Stomach (tissue), 9 donors: ENCODE data around the gene ZFHX3. TPM values are rescaled to one million over a fixed set of nuclear protein-coding genes. Genes with fewer than 3 reads are reported as not detected.
"Not testable (repeated sequence)": the region's sequence is repeated elsewhere in the genome, so short reads cannot be mapped to it uniquely, and the experiment has no call there.

Experiments used
- DNase-seq, 2 donors: peaks; one replicate each; pipeline versions ENCODE4 v3.0.0 to v3.0.0-alpha.2; 2013 to 2019
- H3K27ac ChIP-seq, 5 donors: fragments of 200-600 bp in 4 of 5; sonication (generic) in 4 of 5; one replicate each; pipeline ENCODE4 v1.5.1; 2013 to 2019; ENCODE audit warnings: mild to moderate bottlenecking in 1 of 5, moderate library complexity in 1 of 5
- H3K27me3 ChIP-seq, 3 donors: fragments of 200-600 bp; sonication (generic); one replicate each; pipeline ENCODE4 v1.5.1; 2017 to 2019; ENCODE audit warnings: mixed run types in 1 of 3
- H3K36me3 ChIP-seq, 4 donors: fragments of 200-600 bp; sonication (generic); 1 replicate in 3 of 4; 2 replicates in 1 of 4; pipeline ENCODE4 v1.5.1; 2016 to 2019
- H3K4me1 ChIP-seq, 4 donors: fragments of 200-600 bp; sonication (generic); one replicate each; pipeline ENCODE4 v1.5.1; 2016 to 2019
- H3K4me3 ChIP-seq, 4 donors: fragments of 200-600 bp; sonication (generic) in 3 of 4; one replicate each; pipeline ENCODE4 v1.5.1; 2016 to 2019; ENCODE audit warnings: mild to moderate bottlenecking in 1 of 4
- H3K9me3 ChIP-seq, 4 donors: fragments of 200-600 bp; sonication (generic); one replicate each; pipeline ENCODE4 v1.5.1; 2016 to 2019
- CTCF ChIP-seq, 7 experiments: fragments of 450-650 bp in 4 of 7; fragments of 200-600 bp in 3 of 7; sonication (generic) in 3 of 7; IDR thresholded peaks; one replicate each; pipeline ENCODE4 v1.5.1; 2016 to 2019; ENCODE audit warnings: antibody characterized with exemption in 7 of 7, control low read depth in 2 of 7, mild to moderate bottlenecking in 1 of 7
- EP300 ChIP-seq: sonication (generic); formaldehyde crosslinking; IDR thresholded peaks from one replicate; pipeline ENCODE4 v1.6.1; 2017; ENCODE audit warnings: antibody characterized with exemption
- POLR2A ChIP-seq, 4 donors: fragments of 450-650 bp; IDR thresholded peaks; one replicate each; pipeline ENCODE4 v1.6.1; 2016; ENCODE audit warnings: antibody characterized with exemption in 4 of 4, control low read depth in 2 of 4, mild to moderate bottlenecking in 1 of 4, moderate library complexity in 1 of 4
- POLR2AphosphoS5 ChIP-seq, 3 donors: sonication (generic); formaldehyde crosslinking; IDR thresholded peaks; one replicate each; pipeline ENCODE4 v1.6.1; 2016; ENCODE audit warnings: antibody characterized with exemption in 3 of 3
- WGBS, 5 donors: extraction: QIAGEN DNeasy Blood & Tissue Kit in 3 of 5; methylation state at CpG; one replicate each; pipeline versions ENCODE4 v1.1.5 to v1.1.7; 2013 to 2018; 5-methylcytosine and 5-hydroxymethylcytosine counted together
- intact Hi-C: fragments of 100-400 bp; cut with DNase I; formaldehyde crosslinking; loops from one replicate; pipeline ENCODE4 v1.15.1; 2023; ENCODE audit warnings: low total_unique reads
- polyA plus RNA-seq, 3 donors: library from polyadenylated mRNA; stranded (reverse); fragments of 200-250 nt; gene quantifications; one replicate each; pipeline ENCODE4 v1.2.3, GENCODE V29; 2013
- total RNA-seq, 5 donors: library from RNA; depleted of rRNA; stranded (reverse); fragments of >200 nt; gene quantifications; one replicate each; pipeline versions ENCODE4 v1.1.0 to v1.2.3, GENCODE V29; 2014 to 2016
- donor health status: healthy with polysubstance abuse.
- donor health status: Bipolar disorder and iron deficiency.
- donor health status: healthy.

The ZFHX3 gene
- total and polyA plus RNA-seq, 8 donors, result 1.1 to 27.5 (median 11.8) TPM

DNA sequence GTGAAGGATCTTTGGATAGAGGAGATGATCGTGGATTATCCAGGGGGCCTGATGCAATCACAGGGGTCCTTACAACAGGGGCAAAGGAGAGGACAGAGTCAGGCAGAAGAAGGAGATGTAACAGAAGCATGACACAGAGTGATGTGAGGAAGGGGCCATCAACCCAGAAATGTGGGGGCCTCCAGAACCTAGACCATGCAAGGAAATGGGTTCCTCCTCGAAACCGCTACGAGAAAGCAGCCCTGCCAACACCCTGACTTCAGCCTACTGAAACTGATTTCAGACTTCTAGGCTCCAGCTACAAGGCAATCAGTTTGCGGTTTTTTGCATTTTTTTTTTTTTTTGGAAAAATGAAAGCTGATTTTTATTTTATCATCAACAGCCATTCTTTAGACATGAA, 34.0 kb downstream of the ZFHX3 start:
- peaks cover 25 to 59% (median 31%) of the 10 kb centered on the region in 4 donors for H3K4me1 ChIP-seq
- WGBS, 5 donors, result 95 to 99% (median 98%) methylated on average over 5 of the region's 5 CpGs
- no peak for DNase-seq
- intact Hi-C loops, result no loop called here
- TF ChIP-seq EP300 (no peak), POLR2A (IDR thresholded peaks at IDR 0.05) (no peak), CTCF (IDR thresholded peaks at IDR 0.05) (no peak), POLR2AphosphoS5 (IDR thresholded peaks at IDR 0.05) (no peak)
- H3K36me3 ChIP-seq, result no peaks in the 10 kb centered on the region
- H3K9me3 ChIP-seq, result no peaks in the 10 kb centered on the region
- no peak overlapping the region for H3K4me3 ChIP-seq
- no peak overlapping the region for H3K27ac ChIP-seq
- H3K27me3 ChIP-seq, result no peaks in the 10 kb centered on the region

- H3K4me3 ChIP-seq, result no peak overlapping the region
- no peak overlapping the region for H3K27ac ChIP-seq
- H3K27me3 ChIP-seq, result no peaks in the 10 kb centered on the region
- 85 to 93% (median 90%) methylated on average over 5 of the region's 5 CpGs for WGBS, 5 donors
- intact Hi-C loops, result no loop called here
- no peak for DNase-seq
- no peaks in the 10 kb centered on the region for H3K9me3 ChIP-seq
- TF ChIP-seq EP300 (no peak), CTCF (IDR thresholded peaks at IDR 0.05) (no peak), POLR2A (IDR thresholded peaks at IDR 0.05) (no peak), POLR2AphosphoS5 (IDR thresholded peaks at IDR 0.05) (no peak)
- H3K36me3 ChIP-seq, result no peaks in the 10 kb centered on the region
- H3K4me1 ChIP-seq, result peaks cover 21 to 56% (median 27%) of the 10 kb centered on the region in 4 donors
Observed at GRCh38 chr16:73012341-73012740, 35.6 kb downstream of the ZFHX3 start.

GRCh38 chr16:73011926-73012325, 36.0 kb downstream of the ZFHX3 start:
- H3K36me3 ChIP-seq, result no peaks in the 10 kb centered on the region
- peaks cover 17 to 52% (median 23%) of the 10 kb centered on the region in 4 donors for H3K4me1 ChIP-seq
- DNase-seq, result no peak
- no peaks in the 10 kb centered on the region for H3K27me3 ChIP-seq
- intact Hi-C loops, result no loop called here
- no peak overlapping the region for H3K4me3 ChIP-seq
- WGBS, 5 donors, result 80 to 83% (median 81%) methylated on average over 4 of the region's 4 CpGs
- H3K27ac ChIP-seq, result no peak overlapping the region
- TF ChIP-seq EP300 (no peak), CTCF (IDR thresholded peaks at IDR 0.05) (no peak), POLR2AphosphoS5 (IDR thresholded peaks at IDR 0.05) (no peak), POLR2A (IDR thresholded peaks at IDR 0.05) (no peak)
- H3K9me3 ChIP-seq, result no peaks in the 10 kb centered on the region

DNA sequence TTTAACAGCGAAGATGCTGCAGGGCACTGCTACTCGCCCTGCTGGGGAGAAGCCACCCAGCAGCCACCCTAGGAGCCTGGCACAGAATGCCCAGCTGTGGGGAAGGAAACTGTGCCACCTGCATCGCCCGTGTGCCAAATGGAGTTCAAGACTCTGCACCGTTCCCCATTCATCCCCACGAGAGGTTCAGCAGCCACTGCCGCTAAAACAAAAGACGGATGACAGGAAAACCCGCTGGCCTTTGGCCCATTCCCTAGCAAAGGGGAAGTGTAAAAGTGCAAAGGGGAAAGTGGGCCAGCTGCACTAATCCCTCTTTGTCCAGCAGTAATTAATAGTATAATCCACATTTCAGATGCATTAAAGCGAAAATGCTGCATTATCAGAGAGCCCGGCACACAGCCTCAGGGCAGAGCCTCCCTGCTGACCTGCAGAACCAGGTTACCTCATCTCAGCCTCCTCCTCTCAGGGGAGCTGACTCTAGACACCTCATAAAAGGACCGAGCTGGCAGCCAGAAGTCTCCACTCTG, 37.7 kb downstream of the ZFHX3 start:
- Histone ChIP-seq H3K9me3 (no peaks in the 10 kb centered on the region), H3K4me3 (no peak overlapping the region), H3K36me3 (no peaks in the 10 kb centered on the region), H3K4me1 (peaks cover 1 to 35% (median 8%) of the 10 kb centered on the region in 4 donors), H3K27ac (no peak overlapping the region), H3K27me3 (no peaks in the 10 kb centered on the region)
- no peak for TF ChIP-seq POLR2AphosphoS5 (IDR thresholded peaks at IDR 0.05)
- no peak for TF ChIP-seq EP300
- no peak for TF ChIP-seq POLR2A (IDR thresholded peaks at IDR 0.05)
- no peak for TF ChIP-seq CTCF (IDR thresholded peaks at IDR 0.05)
- intact Hi-C loops, result no loop called here
- WGBS, 5 donors, result 50 to 73% (median 61%) methylated on average over 12 of the region's 12 CpGs
- no peak for DNase-seq

DNA sequence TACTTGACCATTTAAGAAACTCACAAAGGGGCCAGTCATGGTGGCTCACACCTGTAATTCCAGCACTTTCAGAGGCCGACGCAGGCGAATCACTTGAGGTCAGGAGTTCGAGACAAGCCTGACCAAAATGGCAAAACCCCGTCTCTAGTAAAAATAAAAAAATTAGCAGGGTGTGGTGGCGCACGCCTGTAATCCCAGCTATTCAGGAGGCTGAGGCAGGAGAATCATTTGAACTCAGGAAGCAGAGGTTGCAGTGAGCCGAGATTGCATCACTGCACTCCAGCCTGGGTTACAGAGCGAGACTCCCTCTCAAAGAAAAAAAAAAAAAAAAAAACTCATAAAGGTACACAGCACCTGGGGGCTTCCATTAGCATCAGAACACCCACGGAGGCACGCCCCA, 38.2 kb downstream of the ZFHX3 start:
- intact Hi-C loops, H3K9me3 ChIP-seq, H3K27ac ChIP-seq, DNase-seq, H3K4me3 ChIP-seq, H3K36me3 ChIP-seq, H3K27me3 ChIP-seq: not testable (repeated sequence)
- WGBS, 5 donors, result 90 to 94% (median 93%) methylated on average over 11 of the region's 11 CpGs
- peaks cover 0 to 31% (median 8%) of the 10 kb centered on the region in 4 donors for H3K4me1 ChIP-seq
